GM23248 (cell line): ENCODE measurements around the gene SLC35A3. TPM values are rescaled to one million over a fixed set of nuclear protein-coding genes. Genes with fewer than 3 reads are reported as not detected.

Experiments used
- DNase-seq: peaks from one replicate; pipeline ENCODE4 v3.0.0-alpha.2; 2015
- H2AFZ ChIP-seq: fragments of 200-600 bp; sonication (generic); 2 replicates; pipeline ENCODE4 v1.6.1; 2016; ENCODE audit warnings: antibody characterized with exemption
- H3F3A ChIP-seq: fragments of 200-600 bp; sonication (generic); 2 replicates; pipeline ENCODE4 v1.6.1; 2016; ENCODE audit warnings: mild to moderate bottlenecking, antibody characterized with exemption, mixed run types; ENCODE audit not compliant: insufficient read depth
- H3K27ac ChIP-seq: fragments of 200-600 bp; sonication (generic); 2 replicates; pipeline ENCODE4 v1.5.1; 2016; ENCODE audit warnings: mild to moderate bottlenecking
- H3K27me3 ChIP-seq: fragments of 200-600 bp; sonication (generic); replicated peaks from 2 replicates; pipeline ENCODE4 v1.6.1; 2016; ENCODE audit warnings: mild to moderate bottlenecking; ENCODE audit not compliant: insufficient read depth
- H3K36me3 ChIP-seq: fragments of 200-600 bp; sonication (generic); 2 replicates; pipeline ENCODE4 v1.6.1; 2016; ENCODE audit warnings: low read depth, mild to moderate bottlenecking
- H3K4me1 ChIP-seq: fragments of 200-600 bp; sonication (generic); 2 replicates; pipeline ENCODE4 v1.6.1; 2016; ENCODE audit warnings: mild to moderate bottlenecking; ENCODE audit not compliant: insufficient read depth
- H3K4me2 ChIP-seq: fragments of 200-600 bp; sonication (generic); one replicate; pipeline ENCODE4 v1.6.1; 2016; ENCODE audit warnings: mild to moderate bottlenecking; ENCODE audit not compliant: unreplicated experiment
- H3K4me3 ChIP-seq: fragments of 200-600 bp; sonication (generic); 2 replicates; pipeline ENCODE4 v1.5.1; 2016; ENCODE audit warnings: mild to moderate bottlenecking
- H3K79me2 ChIP-seq: fragments of 200-600 bp; sonication (generic); 2 replicates; pipeline ENCODE4 v1.6.1; 2016; ENCODE audit warnings: mild to moderate bottlenecking; ENCODE audit not compliant: insufficient read depth
- H3K9ac ChIP-seq: fragments of 200-600 bp; sonication (generic); 2 replicates; pipeline ENCODE4 v1.6.1; 2016; ENCODE audit warnings: mild to moderate bottlenecking
- H3K9me2 ChIP-seq: fragments of 200-600 bp; sonication (generic); 2 replicates; pipeline ENCODE4 v1.6.1; 2016; ENCODE audit warnings: mixed run types, mild to moderate bottlenecking, moderate library complexity; ENCODE audit not compliant: insufficient read depth
- H3K9me3 ChIP-seq: fragments of 200-600 bp; sonication (generic); one replicate; pipeline ENCODE4 v1.6.1; 2017; ENCODE audit warnings: low read depth
- H4K20me1 ChIP-seq: fragments of 200-600 bp; sonication (generic); 2 replicates; pipeline ENCODE4 v1.6.0; 2016; ENCODE audit not compliant: insufficient read depth
- EZH2 ChIP-seq: fragments of 200-600 bp; sonication (generic); IDR thresholded peaks from 2 replicates; pipeline ENCODE4 v1.6.1; 2018; ENCODE audit warnings: antibody characterized with exemption, mild to moderate bottlenecking; ENCODE audit not compliant: insufficient read depth, poor library complexity, severe bottlenecking
- EZH2phosphoT487 ChIP-seq: fragments of 200-600 bp; sonication (generic); IDR thresholded peaks from 2 replicates; pipeline ENCODE4 v1.6.1; 2018; ENCODE audit warnings: antibody characterized with exemption, moderate library complexity, mild to moderate bottlenecking, low read depth; ENCODE audit not compliant: insufficient read depth
- WGBS, 2 experiments: methylation state at CpG; one replicate each; pipeline ENCODE4 v1.1.6; 2015 to 2017; ENCODE audit warnings: low lambda C conversion rate in 2 of 2, low coverage in 1 of 2; ENCODE audit errors: missing lambda C conversion rate in 2 of 2; 5-methylcytosine and 5-hydroxymethylcytosine counted together
- in situ Hi-C: fragments of 300-500 bp; cut with MboI; formaldehyde crosslinking; loops from 2 replicates; pipeline ENCODE4 v1.15.0; 2020
- polyA plus RNA-seq: library from polyadenylated mRNA; unstranded; fragments of >200 nt; fragmentation: Nextera tagmentation; extraction: Ambion mirVana; gene quantifications from 2 replicates; pipeline ENCODE4 v1.2.1, GENCODE V29; 2016
- total RNA-seq: library from RNA; depleted of rRNA; stranded (reverse); fragments of >200 nt; shearing (Covaris generic); gene quantifications from 2 replicates; pipeline ENCODE4 v1.2.3, GENCODE V29; 2014; rRNA removed

The SLC35A3 gene
- 35.7 and 46.0 TPM in 2 replicates for total RNA-seq
- polyA plus RNA-seq: 30.7 and 31.1 TPM in 2 replicates

- Histone ChIP-seq H3K79me2 (peaks cover 47% of the 10 kb centered on the region), H3K9me3 (no peaks in the 10 kb centered on the region), H3K4me3 (peak within 1 kb of the TSS; percentile 90), H3K4me1 (peaks cover 24% of the 10 kb centered on the region), H3K4me2 (peak within 1 kb of the TSS; percentile 86), H2AFZ (peak within 1 kb of the TSS; percentile 100), H3K27ac (peak within 1 kb of the TSS; percentile 72), H4K20me1 (no peaks in the 10 kb centered on the region), H3K9me2 (no peaks in the 10 kb centered on the region), H3F3A (peaks cover 6% of the 10 kb centered on the region; the same call in 1 of the 2 replicates), H3K27me3 (no peaks in the 10 kb centered on the region), H3K9ac (peak within 1 kb of the TSS; percentile 89), H3K36me3 (no peaks in the 10 kb centered on the region)
- WGBS, 2 experiments: 1 to 2% methylated on average over 70 to 74 of the region's 74 CpGs
- TF ChIP-seq EZH2phosphoT487 (no peak), EZH2 (no peak)
- in situ Hi-C loops: no loop called here
- DNase-seq: peak; percentile 88
These were observed at the start of gene SLC35A3 for GRCh38 chr1:99969729-99970621. SLC35A3 (plus strand) TSS chr1:99969996; CDS start chr1:99993555, 23,559 bp downstream.

GRCh38 chr1:99934801-99935200 lies 35.0 kb upstream of the SLC35A3 start:
- Histone ChIP-seq H3F3A (no peaks in the 10 kb centered on the region), H3K4me2 (no peak overlapping the region), H3K4me3 (no peak overlapping the region), H4K20me1 (no peaks in the 10 kb centered on the region), H3K36me3 (no peaks in the 10 kb centered on the region), H3K27me3 (no peaks in the 10 kb centered on the region), H3K9me3 (no peaks in the 10 kb centered on the region), H3K27ac (no peak overlapping the region), H3K9me2 (no peaks in the 10 kb centered on the region), H3K9ac (no peak overlapping the region), H2AFZ (no peak overlapping the region), H3K4me1 (no peaks in the 10 kb centered on the region), H3K79me2 (no peaks in the 10 kb centered on the region)
- no peak for TF ChIP-seq EZH2
- TF ChIP-seq EZH2phosphoT487: no peak
- no peak for DNase-seq
- in situ Hi-C loops: no loop called here

GRCh38 chr1:99935534-99935933 lies 34.3 kb upstream of the SLC35A3 start:
- Histone ChIP-seq H4K20me1 (no peaks in the 10 kb centered on the region), H2AFZ (no peak overlapping the region), H3K9me2 (no peaks in the 10 kb centered on the region), H3K4me3 (no peak overlapping the region), H3K79me2 (no peaks in the 10 kb centered on the region), H3K36me3 (no peaks in the 10 kb centered on the region), H3K9ac (no peak overlapping the region), H3K27ac (no peak overlapping the region), H3F3A (no peaks in the 10 kb centered on the region), H3K4me1 (no peaks in the 10 kb centered on the region), H3K4me2 (no peak overlapping the region), H3K9me3 (no peaks in the 10 kb centered on the region), H3K27me3 (no peaks in the 10 kb centered on the region)
- WGBS, 2 experiments: 21 to 24% methylated on average over 1 of the region's 1 CpG
- in situ Hi-C loops: no loop called here
- TF ChIP-seq EZH2 (no peak), EZH2phosphoT487 (no peak)
- no peak for DNase-seq

- WGBS, 2 experiments: 86 to 94% methylated on average over 3 of the region's 3 CpGs
- Histone ChIP-seq H3K4me1 (no peaks in the 10 kb centered on the region), H3K9ac (no peak overlapping the region), H3K27ac (no peak overlapping the region), H3K4me2 (no peak overlapping the region), H2AFZ (no peak overlapping the region), H3K9me2 (no peaks in the 10 kb centered on the region), H3K36me3 (no peaks in the 10 kb centered on the region), H3K79me2 (no peaks in the 10 kb centered on the region), H3K27me3 (no peaks in the 10 kb centered on the region), H3F3A (no peaks in the 10 kb centered on the region), H4K20me1 (no peaks in the 10 kb centered on the region), H3K9me3 (no peaks in the 10 kb centered on the region), H3K4me3 (no peak overlapping the region)
- no peak for TF ChIP-seq EZH2phosphoT487
- TF ChIP-seq EZH2: no peak
- in situ Hi-C loops: no loop called here
- no peak for DNase-seq
These were observed 33.7 kb upstream of the SLC35A3 start for GRCh38 chr1:99936071-99936470.
